MM.1S (cell line): ENCODE data around the gene ST8SIA5.

Experiments used
- CTCF ChIP-seq: fragments of 300-600 bp; sonication (generic); IDR thresholded peaks from 2 replicates; pipeline ENCODE4 v1.5.1; 2016; ENCODE audit warnings: antibody characterized with exemption, low read length, mixed read lengths
- EZH2 ChIP-seq: fragments of 300-600 bp; sonication (generic); optimal IDR thresholded peaks from 2 replicates; pipeline ENCODE3; 2017; ENCODE audit warnings: low read depth, mild to moderate bottlenecking, antibody characterized with exemption, low read length, mixed read lengths
- EZH2phosphoT487 ChIP-seq: fragments of 300-600 bp; sonication (generic); IDR thresholded peaks from 2 replicates; pipeline ENCODE4 v1.6.1; 2018; ENCODE audit warnings: antibody characterized with exemption, low read length

- TF ChIP-seq CTCF (no peak), EZH2 (no peak), EZH2phosphoT487 (no peak)
Measured at GRCh38 chr18:46686186-46686585, 70.7 kb downstream of the ST8SIA5 start.
